Measurements from ENCODE around the gene DENND4A.

- TF ChIP-seq, protein P1, sequence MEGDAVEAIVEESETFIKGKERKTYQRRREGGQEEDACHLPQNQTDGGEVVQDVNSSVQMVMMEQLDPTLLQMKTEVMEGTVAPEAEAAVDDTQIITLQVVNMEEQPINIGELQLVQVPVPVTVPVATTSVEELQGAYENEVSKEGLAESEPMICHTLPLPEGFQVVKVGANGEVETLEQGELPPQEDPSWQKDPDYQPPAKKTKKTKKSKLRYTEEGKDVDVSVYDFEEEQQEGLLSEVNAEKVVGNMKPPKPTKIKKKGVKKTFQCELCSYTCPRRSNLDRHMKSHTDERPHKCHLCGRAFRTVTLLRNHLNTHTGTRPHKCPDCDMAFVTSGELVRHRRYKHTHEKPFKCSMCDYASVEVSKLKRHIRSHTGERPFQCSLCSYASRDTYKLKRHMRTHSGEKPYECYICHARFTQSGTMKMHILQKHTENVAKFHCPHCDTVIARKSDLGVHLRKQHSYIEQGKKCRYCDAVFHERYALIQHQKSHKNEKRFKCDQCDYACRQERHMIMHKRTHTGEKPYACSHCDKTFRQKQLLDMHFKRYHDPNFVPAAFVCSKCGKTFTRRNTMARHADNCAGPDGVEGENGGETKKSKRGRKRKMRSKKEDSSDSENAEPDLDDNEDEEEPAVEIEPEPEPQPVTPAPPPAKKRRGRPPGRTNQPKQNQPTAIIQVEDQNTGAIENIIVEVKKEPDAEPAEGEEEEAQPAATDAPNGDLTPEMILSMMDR (IDR thresholded peaks at IDR 0.05), result no peak
- TF ChIP-seq EZH2 (IDR thresholded peaks at IDR 0.05; ENCODE audit: borderline replicate concordance, insufficient read depth, low read depth, low read length, poor library complexity, severe bottlenecking), result no peak
Measured at GRCh38 chr15:65796610-65797078, 4.6 kb upstream of the DENND4A start.
